Mononuclear cell (primary cell): ENCODE measurements around the gene DOCK4. TPM values are rescaled to one million over a fixed set of nuclear protein-coding genes. Genes with fewer than 3 reads are reported as not detected.

ENCODE experiments used
- H3K27me3 ChIP-seq: 2 replicates; pipeline ENCODE4 v1.6.0; 2011; ENCODE audit warnings: low read length, control low read depth; ENCODE audit not compliant: insufficient read depth
- H3K4me1 ChIP-seq: 2 replicates; pipeline ENCODE4 v1.5.1; 2011; ENCODE audit warnings: mild to moderate bottlenecking, low read length, control low read depth; ENCODE audit not compliant: insufficient read depth
- H3K4me3 ChIP-seq: 2 replicates; pipeline ENCODE4 v1.5.1; 2011; ENCODE audit warnings: mild to moderate bottlenecking, low read length, moderate library complexity
- H3K9me3 ChIP-seq: 2 replicates; pipeline ENCODE4 v1.5.1; 2011; ENCODE audit warnings: low read depth, mild to moderate bottlenecking, control low read depth, low read length
- total RNA-seq: library from RNA; depleted of rRNA; stranded (reverse); fragments of >200 nt; gene quantifications from one replicate; pipeline ENCODE4 v1.2.3, GENCODE V29; 2012

DOCK4 gene
- total RNA-seq, 1 donor: 5.6 TPM

DNA sequence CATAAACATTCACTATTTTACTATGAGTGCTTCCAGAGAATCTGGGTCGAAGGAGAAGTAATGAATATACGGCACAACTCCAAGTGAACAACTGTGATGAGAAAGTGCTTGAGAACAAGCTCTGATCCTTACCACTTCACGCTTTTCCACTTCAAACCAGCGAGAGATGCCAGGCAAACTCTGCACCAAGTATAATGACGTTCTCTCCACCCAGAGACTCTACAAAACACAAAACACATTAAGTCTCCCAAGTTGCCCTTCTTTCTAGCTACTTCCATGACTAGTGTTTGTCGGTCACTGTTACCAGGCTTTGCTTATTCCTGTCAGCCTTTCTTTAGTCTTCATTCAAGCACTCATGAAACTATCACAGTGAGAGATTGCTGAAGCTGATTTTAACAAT is 450.8 kb downstream of the DOCK4 start:
- Histone ChIP-seq H3K27me3 (no peaks in the 10 kb centered on the region), H3K4me3 (no peak overlapping the region), H3K4me1 (no peaks in the 10 kb centered on the region), H3K9me3 (no peaks in the 10 kb centered on the region)

DNA sequence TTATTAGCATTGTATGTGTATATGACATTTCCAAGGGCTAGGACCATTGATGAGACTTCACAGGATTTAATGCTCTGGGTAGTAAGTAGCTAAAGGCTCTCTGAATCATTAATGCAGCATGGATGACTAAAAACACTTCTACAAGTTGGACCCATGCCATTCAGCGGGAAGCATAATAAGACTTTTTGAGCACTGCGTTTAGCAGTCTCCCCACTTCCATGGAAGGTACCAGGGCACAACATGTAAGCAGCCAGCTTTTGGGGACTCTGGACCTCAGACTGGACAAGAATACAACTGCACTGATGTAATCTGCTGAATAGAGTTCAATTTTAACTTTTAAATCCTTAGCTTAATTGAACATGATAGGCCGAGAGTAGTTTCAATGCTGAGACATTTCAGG is 452.2 kb downstream of the DOCK4 start:
- Histone ChIP-seq H3K4me1 (no peaks in the 10 kb centered on the region), H3K9me3 (no peaks in the 10 kb centered on the region), H3K4me3 (no peak overlapping the region), H3K27me3 (no peaks in the 10 kb centered on the region)

DNA sequence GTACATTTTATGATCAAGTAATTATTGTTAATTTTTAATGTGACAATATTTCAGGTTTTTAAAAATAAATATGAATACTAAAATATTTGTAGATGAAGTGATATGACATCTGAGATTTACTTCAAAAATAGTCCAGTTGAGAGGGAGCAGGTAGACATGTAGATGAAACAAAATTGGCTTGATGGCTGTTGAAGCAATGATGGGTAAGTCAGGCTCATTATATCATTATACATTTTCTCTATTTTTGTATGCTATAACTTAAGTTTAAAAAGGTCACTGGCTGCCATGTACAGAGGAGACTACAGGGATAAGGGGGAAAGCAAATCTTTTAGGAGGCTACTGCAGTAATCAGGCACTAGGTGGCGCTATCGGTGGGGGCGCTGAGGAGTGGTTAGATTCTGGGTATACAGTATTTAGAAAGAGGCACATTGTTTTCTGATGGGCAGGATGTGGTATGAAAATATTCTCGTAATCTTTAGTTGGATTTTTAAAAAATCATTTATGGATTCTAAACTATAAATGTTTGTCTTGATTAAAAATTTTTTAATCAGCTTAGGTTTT is 454.1 kb downstream of the DOCK4 start:
- H3K4me3 ChIP-seq: no peak overlapping the region
- H3K9me3 ChIP-seq: no peaks in the 10 kb centered on the region
- no peaks in the 10 kb centered on the region for H3K4me1 ChIP-seq
- no peaks in the 10 kb centered on the region for H3K27me3 ChIP-seq

DNA sequence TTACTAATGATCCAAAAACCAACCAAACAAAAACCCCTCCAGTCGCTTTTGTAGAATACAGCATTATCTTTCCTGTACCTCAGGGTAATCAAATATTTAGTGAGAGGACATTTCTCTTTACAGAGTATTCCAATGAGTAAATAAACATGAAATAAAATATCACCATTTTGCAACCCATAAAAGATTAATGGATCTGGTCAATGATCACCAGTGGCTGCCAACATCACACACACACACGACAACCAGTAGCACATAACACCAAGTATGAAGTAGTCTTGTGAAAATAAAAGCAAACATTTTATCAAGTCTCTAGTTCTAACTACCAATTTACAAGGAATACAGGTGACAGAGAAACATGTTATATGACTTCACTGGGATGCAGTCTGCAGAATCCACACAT is 455.3 kb downstream of the DOCK4 start:
- H3K27me3 ChIP-seq: no peaks in the 10 kb centered on the region
- no peaks in the 10 kb centered on the region for H3K4me1 ChIP-seq
- H3K9me3 ChIP-seq: no peaks in the 10 kb centered on the region
- no peak overlapping the region for H3K4me3 ChIP-seq

DNA sequence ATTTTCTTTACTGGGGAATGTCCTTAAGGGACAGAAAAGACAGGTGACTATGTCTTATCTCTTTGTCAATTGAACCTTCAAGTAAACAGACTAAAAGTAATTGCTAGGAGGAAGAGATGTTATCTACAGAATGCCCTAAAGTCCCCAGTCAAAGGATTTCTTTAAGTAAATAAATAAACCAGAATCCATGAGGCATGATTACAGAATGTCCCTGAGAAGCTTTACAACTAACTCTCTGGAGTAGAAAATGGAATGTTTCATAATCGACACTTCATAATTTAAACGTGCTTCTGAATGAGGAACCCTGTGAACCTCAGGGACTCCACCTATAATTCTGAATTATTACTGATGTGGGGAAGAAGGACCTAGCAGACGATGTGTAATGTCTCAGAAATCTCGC is 456.0 kb downstream of the DOCK4 start:
- H3K4me3 ChIP-seq: no peak overlapping the region

DNA sequence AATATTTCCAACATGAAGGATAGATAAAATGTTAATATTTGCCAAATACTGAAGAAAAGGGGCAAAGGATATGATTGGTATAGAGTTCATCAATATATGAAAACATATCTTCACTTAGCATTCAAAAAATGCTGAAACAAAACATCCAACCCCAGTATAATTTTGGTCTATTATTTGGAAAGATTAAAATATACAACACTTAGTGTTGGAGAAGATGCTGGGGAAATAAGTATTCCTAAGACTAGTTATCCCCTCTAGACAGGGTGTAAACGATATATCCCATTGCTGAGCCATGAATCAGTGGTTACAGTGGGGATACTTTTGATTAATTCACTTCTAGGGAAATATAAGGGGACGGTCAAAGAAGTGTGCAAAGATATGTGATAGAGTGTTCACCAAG is 456.6 kb downstream of the DOCK4 start:
- Histone ChIP-seq H3K9me3 (no peaks in the 10 kb centered on the region), H3K4me3 (no peak overlapping the region), H3K27me3 (no peaks in the 10 kb centered on the region), H3K4me1 (no peaks in the 10 kb centered on the region)

More for the DNA sequence above, 456.0 kb downstream of the DOCK4 start:
- Histone ChIP-seq H3K9me3 (no peaks in the 10 kb centered on the region), H3K4me1 (no peaks in the 10 kb centered on the region), H3K27me3 (no peaks in the 10 kb centered on the region)

DNA sequence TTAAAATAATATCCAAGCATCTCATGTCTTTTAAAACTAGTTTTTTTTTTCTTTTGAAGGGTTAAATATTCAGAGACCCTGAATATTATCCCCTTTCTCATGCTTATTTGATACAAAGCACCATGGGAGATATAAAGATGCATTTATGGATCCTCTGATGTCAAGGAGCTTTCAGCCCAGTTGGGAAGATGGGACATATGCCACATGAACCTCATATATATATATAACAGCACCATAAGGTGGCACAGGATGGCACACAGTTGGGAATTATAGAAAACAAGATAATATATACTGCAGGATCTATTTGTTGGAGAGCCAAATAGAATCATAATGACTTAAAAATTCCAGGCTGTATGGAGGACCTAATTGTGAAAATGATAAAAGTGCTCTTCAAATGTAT is 458.5 kb downstream of the DOCK4 start:
- Histone ChIP-seq H3K4me3 (no peak overlapping the region), H3K27me3 (no peaks in the 10 kb centered on the region), H3K9me3 (no peaks in the 10 kb centered on the region), H3K4me1 (no peaks in the 10 kb centered on the region)

DNA sequence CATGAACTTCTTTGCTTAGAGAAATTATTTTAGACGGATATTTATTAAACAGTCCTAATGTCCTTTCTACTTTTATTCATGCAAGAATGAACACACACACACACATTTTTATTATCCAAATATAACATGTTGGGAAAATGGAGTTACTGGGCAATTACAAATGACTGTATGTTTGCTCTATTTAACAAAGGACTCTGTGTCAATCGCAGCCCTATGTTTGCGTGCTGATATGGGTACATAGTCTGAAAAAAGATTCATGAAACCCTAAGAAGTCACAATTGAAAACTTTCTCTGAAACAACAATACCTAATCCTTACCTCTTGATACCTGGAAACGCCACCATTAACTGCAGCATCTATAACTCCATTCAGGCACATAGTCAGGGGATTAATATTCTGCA is 459.2 kb downstream of the DOCK4 start:
- Histone ChIP-seq H3K27me3 (no peaks in the 10 kb centered on the region), H3K4me3 (no peak overlapping the region), H3K9me3 (no peaks in the 10 kb centered on the region), H3K4me1 (no peaks in the 10 kb centered on the region)

DNA sequence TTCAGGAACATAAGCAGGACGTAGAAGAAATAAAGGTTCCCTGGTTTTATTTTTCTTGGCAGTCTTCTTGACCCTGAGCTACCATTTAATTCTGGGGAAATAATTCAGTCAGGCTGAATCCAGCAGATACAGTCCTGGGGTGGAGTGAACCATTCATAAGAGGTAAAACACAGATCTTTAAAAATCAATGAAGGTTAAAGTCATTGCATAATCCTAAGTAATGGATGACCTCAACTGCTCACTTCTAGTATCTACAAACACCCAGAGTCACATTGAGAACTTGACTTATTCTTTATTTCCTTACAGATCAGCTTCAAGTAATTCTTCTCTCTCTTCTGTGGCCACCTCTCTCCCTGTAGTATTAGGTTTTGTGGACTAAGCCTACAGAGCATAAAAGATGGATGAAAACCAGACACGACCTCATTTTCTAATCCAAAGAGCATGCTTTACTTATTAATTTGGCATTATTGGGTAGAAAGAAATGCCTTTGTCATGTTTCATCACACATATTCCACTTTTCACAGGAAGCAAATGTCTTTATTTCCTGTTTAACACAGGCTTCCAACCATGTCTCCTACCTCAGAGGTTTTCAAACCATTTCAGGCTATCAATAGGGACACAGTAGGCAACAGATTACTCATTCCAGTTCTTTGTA is 461.6 kb downstream of the DOCK4 start:
- Histone ChIP-seq H3K27me3 (no peaks in the 10 kb centered on the region), H3K4me1 (no peaks in the 10 kb centered on the region), H3K4me3 (no peak overlapping the region), H3K9me3 (no peaks in the 10 kb centered on the region)

DNA sequence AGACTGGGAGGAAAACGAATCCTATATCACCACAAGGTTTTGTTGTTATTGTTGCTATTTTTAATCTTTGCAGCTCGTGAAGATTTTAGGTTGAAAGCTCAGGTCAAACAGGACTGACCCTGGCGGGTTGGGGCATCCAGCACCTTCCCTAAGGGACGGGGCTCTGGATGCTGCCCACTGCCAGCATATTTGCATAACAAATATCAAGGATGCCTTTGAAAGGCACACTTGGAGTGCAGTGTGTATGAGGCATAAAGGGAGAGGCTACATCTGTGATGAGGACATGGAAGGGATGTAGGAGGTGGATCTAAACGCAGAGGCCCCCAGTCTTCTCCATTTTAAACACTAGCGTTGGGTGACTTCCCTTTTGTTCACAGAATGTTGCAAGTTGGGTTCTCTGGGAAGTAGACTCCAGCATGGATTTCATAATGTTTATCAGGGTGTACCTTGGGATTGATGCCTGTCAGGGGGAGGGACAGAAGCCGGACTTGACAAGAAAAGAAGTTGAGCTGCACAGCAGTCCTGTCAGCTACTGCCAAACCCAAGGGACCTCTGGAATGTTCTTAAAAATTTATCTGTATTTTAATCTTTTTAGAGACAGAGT is 462.9 kb downstream of the DOCK4 start:
- H3K9me3 ChIP-seq: no peaks in the 10 kb centered on the region
- no peak overlapping the region for H3K4me3 ChIP-seq
- H3K4me1 ChIP-seq: no peaks in the 10 kb centered on the region
- no peaks in the 10 kb centered on the region for H3K27me3 ChIP-seq

DNA sequence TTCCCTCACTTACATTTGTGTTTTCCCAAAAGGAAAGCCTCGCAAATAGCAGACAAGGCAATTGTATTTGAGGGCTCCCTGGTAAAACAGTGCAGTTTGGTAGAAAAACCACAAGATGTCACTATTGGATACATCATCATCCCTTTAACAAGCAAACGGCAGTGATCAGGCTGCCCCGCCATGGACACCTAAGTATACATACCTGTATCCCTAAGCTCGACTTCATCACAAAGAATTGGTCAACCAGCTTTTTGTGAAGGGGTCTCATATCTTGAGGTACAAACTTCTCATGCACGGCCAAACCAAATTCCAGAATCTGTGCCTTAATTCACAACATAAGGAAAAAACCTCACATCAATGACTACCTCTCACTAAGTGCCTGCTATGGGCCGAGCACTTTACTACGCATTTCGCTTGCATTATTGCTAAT is 464.4 kb downstream of the DOCK4 start:
- H3K4me1 ChIP-seq: no peaks in the 10 kb centered on the region
- no peak overlapping the region for H3K4me3 ChIP-seq
- no peaks in the 10 kb centered on the region for H3K27me3 ChIP-seq
- H3K9me3 ChIP-seq: no peaks in the 10 kb centered on the region

DNA sequence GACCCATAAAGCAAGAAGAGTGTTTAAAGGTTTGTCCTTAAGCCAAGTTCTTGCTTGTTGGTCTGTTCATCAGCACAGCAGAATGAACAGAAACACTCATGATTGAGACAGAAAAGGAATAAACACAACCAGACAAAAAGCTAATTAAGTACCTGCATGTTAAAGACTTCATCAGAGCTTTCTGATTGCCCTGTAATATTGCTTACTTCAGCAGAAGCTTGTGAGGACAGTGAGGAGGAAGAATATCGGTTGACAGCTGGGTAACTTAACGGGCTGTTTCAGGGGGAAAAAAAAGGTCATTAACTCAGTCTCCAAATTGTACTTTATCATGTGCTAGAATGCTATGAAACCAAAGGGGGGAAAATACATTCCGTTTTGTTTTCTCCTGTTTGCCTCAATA is 465.3 kb downstream of the DOCK4 start:
- Histone ChIP-seq H3K27me3 (no peaks in the 10 kb centered on the region), H3K4me1 (no peaks in the 10 kb centered on the region), H3K9me3 (no peaks in the 10 kb centered on the region)

DNA sequence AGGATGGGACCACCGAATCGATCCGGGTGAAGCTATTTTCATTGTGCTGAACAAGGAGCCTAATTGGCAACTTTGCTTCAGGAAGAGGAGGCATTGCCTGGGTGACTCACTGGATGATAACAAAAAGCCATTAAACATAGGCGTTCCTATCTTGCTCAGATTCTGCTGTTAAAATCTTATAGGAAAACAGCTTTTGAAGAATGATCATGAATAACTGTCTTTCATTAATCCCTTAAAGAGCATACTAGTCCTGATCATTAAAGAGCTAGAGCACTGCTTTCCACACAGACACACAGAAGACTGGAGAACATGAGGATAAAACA is 469.7 kb downstream of the DOCK4 start:
- no peaks in the 10 kb centered on the region for H3K4me1 ChIP-seq
- no peak overlapping the region for H3K4me3 ChIP-seq
- H3K9me3 ChIP-seq: no peaks in the 10 kb centered on the region
- H3K27me3 ChIP-seq: no peaks in the 10 kb centered on the region

More for the DNA sequence above, 465.3 kb downstream of the DOCK4 start:
- no peak overlapping the region for H3K4me3 ChIP-seq

DNA sequence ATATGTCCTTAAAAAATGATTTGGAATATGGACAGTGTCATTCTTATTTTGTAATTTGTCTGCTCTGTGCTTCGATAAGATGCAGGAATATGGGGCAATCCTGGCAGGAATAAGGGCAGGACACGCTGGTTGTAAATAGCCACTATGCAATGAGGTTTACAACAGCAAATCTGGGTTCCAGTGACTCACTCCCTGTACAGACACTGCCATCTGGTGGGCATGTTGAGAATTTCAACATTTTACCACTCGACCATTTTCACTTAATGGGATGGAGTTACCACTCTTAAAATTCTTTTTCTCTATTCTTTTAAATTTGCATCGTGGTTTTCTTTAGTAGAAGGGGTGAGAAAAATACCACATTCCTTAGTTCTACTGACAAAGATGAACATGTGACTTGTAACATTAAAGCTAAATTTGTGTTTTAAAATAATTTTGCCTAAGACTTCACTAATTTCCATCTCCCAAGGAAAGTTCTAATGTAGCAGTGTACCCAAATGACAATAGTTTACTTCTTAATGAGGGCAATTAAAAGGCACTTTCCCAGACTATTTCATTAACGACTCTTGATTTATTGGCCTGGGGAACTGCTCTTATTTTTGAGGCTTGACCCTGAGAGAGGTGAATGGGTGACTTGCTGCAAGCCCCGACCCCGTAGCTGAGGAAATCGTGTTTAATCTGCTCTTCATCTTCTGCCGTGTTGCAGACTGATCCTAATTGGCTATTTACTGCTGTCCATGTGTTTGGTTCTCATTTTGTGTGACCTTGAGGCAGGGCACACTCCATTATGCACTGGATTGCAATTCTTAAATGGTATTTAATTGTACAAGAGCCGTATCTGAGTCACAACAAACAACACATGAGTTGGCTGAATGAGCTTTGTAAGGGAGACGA is 470.3 kb downstream of the DOCK4 start:
- Histone ChIP-seq H3K27me3 (no peaks in the 10 kb centered on the region), H3K9me3 (no peaks in the 10 kb centered on the region), H3K4me3 (no peak overlapping the region), H3K4me1 (no peaks in the 10 kb centered on the region)

DNA sequence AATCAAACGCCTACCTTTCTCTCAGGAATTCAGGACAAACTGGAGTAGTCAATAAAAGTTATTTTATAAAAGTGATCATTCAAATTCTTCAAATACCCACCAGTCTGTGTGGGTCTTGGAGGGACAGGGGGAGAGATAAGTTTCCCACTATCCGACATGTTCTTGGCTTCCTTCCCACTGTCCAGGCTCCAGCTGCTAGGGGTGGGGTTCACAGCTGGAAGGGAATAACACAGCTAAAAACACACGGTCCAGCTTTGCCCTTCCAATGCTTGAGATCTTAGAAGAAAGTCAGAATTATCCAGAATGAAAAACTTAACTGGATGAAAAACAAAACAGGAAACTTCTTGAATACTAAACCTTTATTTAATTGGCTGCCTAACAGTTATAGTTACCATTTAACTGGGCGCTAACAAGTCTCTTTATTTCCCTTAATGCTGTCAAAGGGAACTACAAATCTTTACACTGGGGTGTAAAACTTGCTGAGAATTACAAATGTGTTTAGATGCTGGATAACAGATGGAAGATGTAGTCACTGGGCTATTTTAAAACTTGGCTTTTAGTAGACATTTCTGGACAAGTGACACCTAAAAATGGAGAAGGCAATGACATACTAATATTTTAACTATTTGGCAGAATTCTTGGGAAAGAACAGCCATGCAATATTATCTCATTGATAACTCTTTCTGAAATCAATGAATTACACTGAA is 471.1 kb downstream of the DOCK4 start:
- no peaks in the 10 kb centered on the region for H3K9me3 ChIP-seq
- no peaks in the 10 kb centered on the region for H3K27me3 ChIP-seq
- H3K4me3 ChIP-seq: no peak overlapping the region
- H3K4me1 ChIP-seq: no peaks in the 10 kb centered on the region
